Measurements from ENCODE around the gene TIAM2. TPM values are rescaled to one million over a fixed set of nuclear protein-coding genes. Genes with fewer than 3 reads are reported as not detected.

The TIAM2 gene
- total and polyA plus RNA-seq, 9 of the 15 experiments (the other 6 are each of a cell fraction or from before 2014, with no cell fraction given), result 0.73 to 6.5 (median 4.3) TPM

DNA sequence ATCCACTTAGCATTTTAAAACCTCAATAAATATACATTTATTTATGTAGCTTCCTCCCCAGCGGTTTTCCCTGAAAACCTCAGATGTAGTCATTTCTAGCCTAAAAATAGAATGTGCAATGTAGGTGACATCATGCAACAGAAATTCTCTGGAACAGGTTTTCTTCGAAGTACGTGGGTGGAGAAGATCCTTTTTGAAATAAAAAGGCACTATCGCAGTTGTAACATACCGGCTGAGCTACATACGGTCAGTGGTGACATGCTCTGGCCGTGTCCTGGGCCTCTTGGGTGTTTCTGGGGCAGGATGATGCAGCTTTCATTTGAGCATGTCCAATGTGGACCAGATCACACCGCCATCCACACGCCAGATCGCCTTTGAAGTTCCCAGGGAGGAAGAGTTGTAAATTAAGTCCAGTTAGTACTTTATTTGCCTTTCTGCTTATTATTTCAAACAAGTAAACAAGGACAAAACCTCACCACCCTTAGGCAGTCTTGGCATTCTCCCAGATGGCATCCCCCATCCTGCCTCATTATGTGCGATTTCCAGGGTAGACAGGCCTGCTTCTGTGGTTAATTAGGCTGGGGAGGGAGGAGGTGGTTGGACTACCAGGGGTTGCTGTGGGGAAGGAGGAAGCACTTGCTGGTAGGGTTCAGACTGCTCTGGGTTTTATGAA, 159.2 kb downstream of the TIAM2 start (continued):
- TF ChIP-seq, protein P1, sequence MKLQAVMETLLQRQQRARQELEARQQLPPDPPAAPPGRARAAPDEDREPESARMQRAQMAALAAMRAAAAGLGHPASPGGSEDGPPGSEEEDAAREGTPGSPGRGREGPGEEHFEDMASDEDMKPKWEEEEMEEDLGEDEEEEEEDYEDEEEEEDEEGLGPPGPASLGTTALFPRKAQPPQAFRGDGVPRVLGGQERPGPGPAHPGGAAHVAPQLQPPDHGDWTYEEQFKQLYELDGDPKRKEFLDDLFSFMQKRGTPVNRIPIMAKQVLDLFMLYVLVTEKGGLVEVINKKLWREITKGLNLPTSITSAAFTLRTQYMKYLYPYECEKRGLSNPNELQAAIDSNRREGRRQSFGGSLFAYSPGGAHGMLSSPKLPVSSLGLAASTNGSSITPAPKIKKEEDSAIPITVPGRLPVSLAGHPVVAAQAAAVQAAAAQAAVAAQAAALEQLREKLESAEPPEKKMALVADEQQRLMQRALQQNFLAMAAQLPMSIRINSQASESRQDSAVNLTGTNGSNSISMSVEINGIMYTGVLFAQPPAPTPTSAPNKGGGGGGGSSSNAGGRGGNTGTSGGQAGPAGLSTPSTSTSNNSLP (IDR thresholded peaks at IDR 0.05; ENCODE audit: borderline replicate concordance, low read depth, low read length), result peak; percentile 72; the same call in 1 of the 2 replicates
- peak; percentile 74 for TF ChIP-seq CBFA2T3 (IDR thresholded peaks at IDR 0.05)
- TF ChIP-seq ZC3H11A (IDR thresholded peaks at IDR 0.05; ENCODE audit: low read depth, low read length), result no peak
- no peak for TF ChIP-seq TOE1 (IDR thresholded peaks at IDR 0.05; ENCODE audit: borderline replicate concordance)
- TF ChIP-seq TOE1 (CRISPR knock-in tag; IDR thresholded peaks at IDR 0.05; ENCODE audit: borderline replicate concordance, low read depth), result no peak
- TF ChIP-seq ZNF589 (CRISPR knock-in tag; IDR thresholded peaks at IDR 0.05; ENCODE audit: low read depth), result 0 out of 2 replicates have a peak, but pooled peaks have one; percentile 29
- peak; percentile 91 for TF ChIP-seq JUN (IDR thresholded peaks at IDR 0.05; ENCODE audit: borderline replicate concordance, low read depth, low read length)
- TF ChIP-seq JUN (CRISPR knock-in tag; IDR thresholded peaks at IDR 0.05; ENCODE audit: borderline replicate concordance), result peak; percentile 31; the same call in 1 of the 2 replicates
- TF ChIP-seq GATA2 (CRISPR knock-in tag; IDR thresholded peaks at IDR 0.05), result peak; percentile 41; the same call in 1 of the 2 replicates
- TF ChIP-seq TCF7 (IDR thresholded peaks at IDR 0.05; ENCODE audit: borderline replicate concordance), result no peak
- peak; percentile 24; the same call in 1 of the 2 replicates for TF ChIP-seq CBFA2T2 (conservative IDR thresholded peaks at IDR 0.05)
- peak; percentile 23; the same call in 1 of the 2 replicates for TF ChIP-seq POLR2AphosphoS5 (IDR thresholded peaks at IDR 0.05; ENCODE audit: control insufficient read depth, insufficient read depth, low read depth, low read length)
- TF ChIP-seq, protein P2, sequence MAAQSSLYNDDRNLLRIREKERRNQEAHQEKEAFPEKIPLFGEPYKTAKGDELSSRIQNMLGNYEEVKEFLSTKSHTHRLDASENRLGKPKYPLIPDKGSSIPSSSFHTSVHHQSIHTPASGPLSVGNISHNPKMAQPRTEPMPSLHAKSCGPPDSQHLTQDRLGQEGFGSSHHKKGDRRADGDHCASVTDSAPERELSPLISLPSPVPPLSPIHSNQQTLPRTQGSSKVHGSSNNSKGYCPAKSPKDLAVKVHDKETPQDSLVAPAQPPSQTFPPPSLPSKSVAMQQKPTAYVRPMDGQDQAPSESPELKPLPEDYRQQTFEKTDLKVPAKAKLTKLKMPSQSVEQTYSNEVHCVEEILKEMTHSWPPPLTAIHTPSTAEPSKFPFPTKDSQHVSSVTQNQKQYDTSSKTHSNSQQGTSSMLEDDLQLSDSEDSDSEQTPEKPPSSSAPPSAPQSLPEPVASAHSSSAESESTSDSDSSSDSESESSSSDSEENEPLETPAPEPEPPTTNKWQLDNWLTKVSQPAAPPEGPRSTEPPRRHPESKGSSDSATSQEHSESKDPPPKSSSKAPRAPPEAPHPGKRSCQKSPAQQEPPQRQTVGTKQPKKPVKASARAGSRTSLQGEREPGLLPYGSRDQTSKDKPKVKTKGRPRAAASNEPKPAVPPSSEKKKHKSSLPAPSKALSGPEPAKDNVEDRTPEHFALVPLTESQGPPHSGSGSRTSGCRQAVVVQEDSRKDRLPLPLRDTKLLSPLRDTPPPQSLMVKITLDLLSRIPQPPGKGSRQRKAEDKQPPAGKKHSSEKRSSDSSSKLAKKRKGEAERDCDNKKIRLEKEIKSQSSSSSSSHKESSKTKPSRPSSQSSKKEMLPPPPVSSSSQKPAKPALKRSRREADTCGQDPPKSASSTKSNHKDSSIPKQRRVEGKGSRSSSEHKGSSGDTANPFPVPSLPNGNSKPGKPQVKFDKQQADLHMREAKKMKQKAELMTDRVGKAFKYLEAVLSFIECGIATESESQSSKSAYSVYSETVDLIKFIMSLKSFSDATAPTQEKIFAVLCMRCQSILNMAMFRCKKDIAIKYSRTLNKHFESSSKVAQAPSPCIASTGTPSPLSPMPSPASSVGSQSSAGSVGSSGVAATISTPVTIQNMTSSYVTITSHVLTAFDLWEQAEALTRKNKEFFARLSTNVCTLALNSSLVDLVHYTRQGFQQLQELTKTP (IDR thresholded peaks at IDR 0.05; ENCODE audit: low read depth in 1 of 2, partially characterized antibody in 2 of 2), result no peak
- 0 out of 2 replicates have a peak, but pooled peaks have one; percentile 16 for TF ChIP-seq NR2C2 (CRISPR knock-in tag; IDR thresholded peaks at IDR 0.05)
- no peak; the same call in 1 of the 2 replicates for TF ChIP-seq NR2C2 (tag; IDR thresholded peaks at IDR 0.05)
- no peak; the same call in 1 of the 2 replicates for TF ChIP-seq SREBF1 (IDR thresholded peaks at IDR 0.05; ENCODE audit: borderline replicate concordance, low read depth, low read length)
- TF ChIP-seq CEBPG (CRISPR knock-in tag; IDR thresholded peaks at IDR 0.05), result no peak
- TF ChIP-seq CEBPG (tag; conservative IDR thresholded peaks at IDR 0.05 in 1 of 2, IDR thresholded peaks at IDR 0.05 in 1 of 2), result peak in 1 of 2 experiments; percentile 79; a peak in 2 of 4 replicates
- peak in 1 of 2 experiments; percentile 55; a peak in 2 of 4 replicates for TF ChIP-seq TBL1XR1 (IDR thresholded peaks at IDR 0.05; ENCODE audit: low read length in 2 of 2)
- TF ChIP-seq MEF2D (tag; conservative IDR thresholded peaks at IDR 0.05; ENCODE audit: low read depth), result peak; percentile 93
- 0 out of 2 replicates have a peak, but pooled peaks have one; percentile 17 for TF ChIP-seq RNF2 (IDR thresholded peaks at IDR 0.05)
- TF ChIP-seq ETV5 (CRISPR knock-in tag; IDR thresholded peaks at IDR 0.05; ENCODE audit: low read depth), result peak; percentile 63
- 0 out of 2 replicates have a peak, but pooled peaks have one; percentile 53 for TF ChIP-seq SMARCC2 (IDR thresholded peaks at IDR 0.05; ENCODE audit: low read depth)

Measured in K562 (cell line).